GM12801 (cell line): ENCODE data around the gene INTS15.

Experiments used
- CTCF ChIP-seq: IDR thresholded peaks from one replicate; pipeline ENCODE4 v1.5.1; 2011; ENCODE audit warnings: control low read depth; ENCODE audit not compliant: insufficient read length; ENCODE audit errors: extremely low read depth

Gene INTS15

GRCh38 chr7:6578114-6579084 is 11.4 kb upstream of the INTS15 start:
- TF ChIP-seq CTCF: no peak

GRCh38 chr7:6579446-6579845 is 10.4 kb upstream of the INTS15 start:
- no peak for TF ChIP-seq CTCF

GRCh38 chr7:6588566-6588965 is 1.3 kb upstream of the INTS15 start:
- TF ChIP-seq CTCF: no peak

DNA sequence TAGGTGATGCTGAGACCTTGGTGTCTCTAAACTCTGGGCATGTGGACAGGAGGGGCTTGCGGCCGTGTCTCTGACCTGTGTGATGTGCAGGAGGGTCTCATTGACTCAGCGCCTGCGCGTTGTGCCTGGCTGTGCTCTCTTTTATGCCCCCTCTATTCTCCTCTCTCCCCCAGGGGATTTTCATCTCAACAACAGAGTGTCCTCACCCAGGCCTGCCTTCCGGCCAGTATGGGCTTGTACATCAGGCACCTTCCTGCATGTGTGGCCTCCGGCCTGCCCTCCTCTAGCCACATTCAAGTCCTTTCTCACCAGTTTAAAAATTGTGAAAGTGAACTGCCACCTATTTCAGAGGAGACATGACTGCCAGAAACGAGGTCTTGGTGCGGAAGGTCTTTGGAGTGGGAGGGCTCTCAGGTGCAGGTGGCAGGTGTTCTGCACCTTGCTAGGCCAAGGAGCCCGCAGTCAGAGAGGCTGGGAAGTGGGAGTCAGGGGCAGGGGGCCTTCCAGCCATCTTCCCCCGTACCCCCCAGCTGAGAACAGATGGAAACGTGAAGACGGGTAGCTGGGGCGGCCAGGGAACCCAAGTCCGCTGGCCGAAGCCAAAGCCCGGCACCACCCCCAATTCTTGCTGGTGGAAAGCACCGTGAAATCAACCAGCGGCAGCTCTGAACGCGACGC is 531 bp upstream of the INTS15 start:
- TF ChIP-seq CTCF: no peak

GRCh38 chr7:6590645-6591110 is 857 bp downstream of the INTS15 start:
- no peak for TF ChIP-seq CTCF

GRCh38 chr7:6600093-6600492 is 10.3 kb downstream of the INTS15 start:
- no peak for TF ChIP-seq CTCF

GRCh38 chr7:6604458-6604857 is 14.6 kb downstream of the INTS15 start:
- TF ChIP-seq CTCF: no peak
